Endometrium (tissue), 2 donors: Measurements from ENCODE around the gene PRKAG2.
A peak's percentile ranks its signal among the peaks of the same experiment; 100 is the strongest.
"Not testable (repeated sequence)": the region's sequence is repeated elsewhere in the genome, so short reads cannot be mapped to it uniquely, and the experiment has no call there.

Experiments used
- FAIRE-seq: peaks from 2 replicates; lab custom pipeline; 2012; peaks lifted over from hg19 to GRCh38; lab: Jason Lieb, UNC
- donor health status: control.
- donor health status: control.

PRKAG2 gene

DNA sequence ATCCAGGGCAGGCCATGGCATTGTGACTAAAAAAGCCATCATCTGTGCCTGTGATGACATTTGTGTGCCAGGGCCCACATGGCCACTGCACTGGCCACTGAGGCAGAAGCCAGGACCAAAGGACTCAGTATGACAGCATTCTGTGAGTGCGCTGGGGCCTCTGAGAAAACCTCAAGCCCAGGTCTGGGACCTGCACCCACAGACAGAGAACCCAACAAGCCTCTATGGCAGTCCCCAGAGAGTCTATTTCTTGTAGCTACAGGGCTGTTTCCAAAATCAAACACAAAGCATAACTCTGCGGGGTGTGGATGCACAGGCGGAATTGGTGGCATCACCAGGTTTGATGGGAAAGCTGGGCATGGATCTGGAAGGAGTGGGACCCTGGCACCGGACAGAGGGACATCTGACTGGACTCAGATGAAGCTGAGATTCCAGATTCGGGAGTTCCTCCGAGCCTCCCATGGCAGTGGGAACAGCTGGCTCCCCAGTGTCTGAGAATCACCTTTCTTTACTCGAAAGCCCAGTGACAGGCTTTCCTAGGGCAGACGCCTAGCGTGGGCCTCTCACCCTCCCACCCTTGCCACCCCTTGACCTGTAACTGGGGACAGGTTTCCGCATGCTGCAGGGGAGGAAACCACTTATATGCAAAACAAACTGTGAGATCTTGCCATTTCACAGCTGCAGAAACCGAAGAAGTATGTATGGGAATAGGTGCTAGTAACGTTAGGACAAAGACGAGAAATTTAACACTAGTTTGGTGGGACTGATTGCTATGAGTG lies 286.7 kb downstream of the PRKAG2 start:
- FAIRE-seq, result no peak

DNA sequence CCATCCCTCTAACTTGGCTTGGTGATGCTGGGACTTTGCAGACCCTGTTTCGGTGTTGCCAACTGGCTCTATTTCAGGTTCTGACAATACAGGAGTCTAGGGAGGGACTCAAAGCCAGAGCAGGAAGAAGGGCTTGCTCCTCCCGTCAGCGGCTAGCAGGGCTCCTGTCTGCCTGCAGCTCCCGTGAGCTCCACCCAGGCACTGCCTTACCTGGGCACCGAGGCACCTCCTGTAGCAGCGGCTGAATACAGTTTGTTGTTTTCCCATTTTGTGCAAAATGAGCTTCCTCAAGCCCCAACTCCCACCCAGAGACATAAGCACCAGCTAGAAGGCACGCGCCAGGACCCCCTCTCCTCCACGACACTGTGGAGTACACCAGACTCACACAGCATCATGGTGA lies 287.9 kb downstream of the PRKAG2 start:
- FAIRE-seq, result no peak

GRCh38 chr7:151586531-151587260 lies 290.2 kb downstream of the PRKAG2 start:
- no peak for FAIRE-seq

DNA sequence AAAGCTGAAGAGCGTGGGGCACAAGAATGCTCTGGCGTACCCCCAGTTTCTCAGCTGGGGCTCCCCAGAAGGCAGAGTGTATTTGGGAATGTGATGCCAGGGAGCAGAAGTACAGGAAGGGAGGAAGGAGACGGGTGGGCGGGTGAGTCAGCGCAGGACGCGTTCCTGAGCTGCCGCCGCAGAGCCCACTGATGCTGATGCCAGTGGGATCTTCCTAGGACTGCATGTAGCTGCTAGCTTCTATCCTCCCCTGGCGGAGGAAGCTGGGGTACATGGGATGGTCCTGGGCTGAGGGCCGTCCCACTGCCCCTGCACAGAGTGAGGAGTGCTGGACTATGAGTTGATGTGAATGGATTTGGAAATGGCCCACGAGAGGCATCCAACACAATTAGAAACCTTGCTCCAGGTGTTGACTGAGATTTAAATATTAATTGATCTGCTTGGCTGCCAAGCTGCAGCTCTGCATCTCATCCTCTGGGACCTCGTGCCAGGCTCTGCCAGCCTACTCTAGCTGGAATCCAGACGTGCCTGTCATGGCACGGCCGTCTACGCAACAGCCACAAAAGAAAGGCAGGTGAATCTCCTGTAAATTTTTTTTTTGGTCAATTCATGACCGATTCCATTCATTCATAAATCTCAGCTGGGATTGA lies 291.0 kb downstream of the PRKAG2 start:
- no peak for FAIRE-seq

DNA sequence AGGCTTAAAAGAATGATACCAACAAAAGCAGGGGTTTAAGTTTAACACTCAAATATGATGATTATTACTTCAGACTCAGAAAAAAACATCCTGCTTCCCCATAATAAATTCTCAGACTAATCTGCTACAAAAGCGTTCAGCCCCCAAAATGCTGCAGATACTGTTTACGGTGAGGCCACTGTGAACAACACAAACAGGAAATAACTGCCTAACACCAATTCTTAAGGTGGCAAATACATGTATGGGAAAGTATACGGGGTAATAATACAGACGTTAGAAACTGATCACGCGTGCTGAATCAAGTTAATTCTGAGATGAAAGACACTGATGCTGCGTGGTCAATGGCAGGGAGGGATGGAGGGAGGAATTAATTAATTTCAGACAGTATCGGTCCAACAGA lies 295.2 kb downstream of the PRKAG2 start:
- FAIRE-seq, result no peak

DNA sequence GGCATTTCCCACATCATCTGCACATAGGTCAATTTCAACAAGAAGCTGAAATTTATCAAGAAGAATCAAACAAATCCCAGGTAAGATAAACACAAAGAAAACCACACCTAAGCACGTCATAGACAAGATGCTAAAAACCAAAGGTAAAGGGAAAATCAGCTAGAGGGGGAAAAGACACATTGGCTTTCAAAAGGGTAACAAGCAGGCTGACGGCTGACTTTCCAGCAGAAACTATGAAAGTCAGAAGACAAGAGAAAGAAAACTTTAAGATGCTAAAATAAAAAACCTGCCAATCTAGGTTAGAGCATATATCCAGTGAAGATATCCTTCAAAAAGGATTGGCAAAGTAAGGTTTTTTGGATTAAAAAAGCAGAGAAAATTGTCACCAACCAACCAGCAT lies 297.3 kb downstream of the PRKAG2 start:
- no peak for FAIRE-seq

GRCh38 chr7:151575410-151575809 lies 301.5 kb downstream of the PRKAG2 start:
- FAIRE-seq, result no peak

DNA sequence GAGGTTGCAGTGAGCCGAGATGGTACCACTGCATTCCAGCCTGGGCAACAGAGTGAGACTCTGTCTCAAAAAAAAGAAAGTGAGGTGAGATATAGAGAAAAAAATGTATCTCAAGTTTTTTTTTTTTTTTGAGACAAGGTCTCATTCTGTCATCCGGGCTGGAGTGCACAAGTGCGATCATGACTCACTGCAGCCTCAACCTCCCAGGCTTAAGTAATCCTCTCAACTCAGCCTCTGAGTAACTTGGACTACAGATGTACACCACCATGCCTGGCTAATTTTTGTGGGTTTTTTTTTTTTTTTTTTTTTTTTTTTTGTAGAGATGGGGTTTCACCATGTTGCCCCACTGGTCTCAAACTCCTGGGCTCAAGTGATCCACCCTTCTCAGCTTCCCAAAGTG lies 303.9 kb downstream of the PRKAG2 start:
- not testable (repeated sequence) for FAIRE-seq

GRCh38 chr7:151572136-151572535 lies 304.8 kb downstream of the PRKAG2 start:
- FAIRE-seq, result no peak

DNA sequence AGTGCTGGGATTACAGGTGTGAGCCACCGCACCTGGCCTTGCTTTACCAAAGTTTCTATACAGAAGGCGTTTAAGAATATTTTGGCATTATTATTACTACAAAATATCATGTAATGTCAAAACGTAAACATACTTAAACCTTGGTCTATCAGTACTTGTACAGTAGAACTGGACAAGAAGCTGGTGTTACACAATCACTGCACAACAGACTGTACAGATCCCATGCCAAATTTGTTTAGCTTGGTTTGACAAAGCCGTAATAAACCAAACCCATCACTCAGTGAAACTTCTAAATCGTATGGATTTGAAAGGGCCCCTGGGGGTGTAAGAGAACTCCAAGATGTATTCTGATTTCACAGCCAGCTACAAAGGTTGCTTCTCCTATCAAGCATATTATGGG lies 305.4 kb downstream of the PRKAG2 start:
- FAIRE-seq, result no peak

DNA sequence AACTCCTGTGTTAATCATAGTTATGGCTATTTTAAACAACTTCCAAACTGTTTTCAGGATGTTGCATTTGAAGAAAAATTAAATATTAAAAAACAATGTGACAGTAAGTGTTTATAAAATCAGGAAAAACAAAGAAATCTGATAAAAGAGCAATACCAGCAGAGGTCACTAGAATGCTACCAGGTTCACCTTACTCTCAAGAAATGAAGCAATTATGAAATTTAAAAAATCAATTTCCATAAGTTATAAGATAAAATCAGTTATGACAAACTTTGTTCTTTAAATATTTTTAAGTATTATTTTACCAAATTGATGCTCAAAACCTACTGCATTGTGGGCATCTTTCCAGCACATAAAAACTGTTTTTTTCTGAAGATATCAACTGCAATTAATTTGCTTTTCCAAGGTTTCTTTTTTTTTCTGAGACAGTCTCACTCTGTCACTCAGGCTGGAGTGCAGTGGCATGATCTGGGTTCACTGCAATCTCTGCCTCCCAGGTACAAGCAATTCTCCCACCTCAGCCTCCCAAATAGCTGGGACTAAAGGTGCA lies 306.5 kb downstream of the PRKAG2 start:
- peak; percentile 84 for FAIRE-seq

DNA sequence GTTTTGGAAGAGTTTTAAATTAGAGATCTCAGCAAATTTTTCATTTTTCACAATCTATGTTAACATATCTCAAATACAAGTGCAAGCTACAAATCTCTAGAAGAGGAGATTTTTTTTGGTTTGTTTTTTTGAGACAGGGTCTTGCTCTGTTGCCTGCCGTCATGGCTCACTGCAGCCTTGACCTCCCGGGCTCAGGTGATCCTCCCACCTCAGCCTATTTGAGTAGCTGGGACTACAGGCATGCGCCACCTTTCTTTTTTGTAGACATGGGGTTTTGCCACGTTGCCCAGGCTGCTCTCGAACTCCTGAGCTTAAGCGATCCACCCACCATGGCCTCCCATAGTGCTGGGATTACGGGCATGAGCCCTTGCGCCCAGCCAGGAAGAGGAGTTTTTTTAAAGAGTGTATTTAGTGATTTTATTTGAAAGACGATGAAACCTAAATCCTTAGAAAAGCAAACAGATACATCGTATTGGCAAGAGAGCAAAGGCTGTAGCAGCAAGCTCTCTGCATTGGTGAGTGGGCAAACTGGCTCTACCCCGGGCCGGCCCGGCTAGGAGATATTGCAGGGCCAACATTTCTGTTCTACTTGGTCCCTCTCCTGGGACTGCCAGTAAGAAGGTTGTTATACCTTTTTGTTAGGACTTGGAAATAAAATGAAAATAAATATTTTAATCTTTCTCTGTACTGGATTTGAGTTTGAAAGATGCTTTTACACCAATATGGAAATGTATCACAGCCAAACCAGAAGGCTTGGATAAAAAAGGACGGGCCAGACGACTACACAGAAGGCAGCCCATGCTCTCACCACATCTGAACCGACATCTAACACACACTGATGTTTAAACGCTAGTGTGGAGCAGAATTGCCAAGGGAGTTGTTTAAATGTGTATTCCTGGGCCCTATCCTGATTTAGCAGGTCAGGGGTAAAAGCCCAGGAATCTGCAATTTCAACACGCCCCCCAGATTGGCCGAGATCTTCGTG lies 307.7 kb downstream of the PRKAG2 start:
- no peak for FAIRE-seq

DNA sequence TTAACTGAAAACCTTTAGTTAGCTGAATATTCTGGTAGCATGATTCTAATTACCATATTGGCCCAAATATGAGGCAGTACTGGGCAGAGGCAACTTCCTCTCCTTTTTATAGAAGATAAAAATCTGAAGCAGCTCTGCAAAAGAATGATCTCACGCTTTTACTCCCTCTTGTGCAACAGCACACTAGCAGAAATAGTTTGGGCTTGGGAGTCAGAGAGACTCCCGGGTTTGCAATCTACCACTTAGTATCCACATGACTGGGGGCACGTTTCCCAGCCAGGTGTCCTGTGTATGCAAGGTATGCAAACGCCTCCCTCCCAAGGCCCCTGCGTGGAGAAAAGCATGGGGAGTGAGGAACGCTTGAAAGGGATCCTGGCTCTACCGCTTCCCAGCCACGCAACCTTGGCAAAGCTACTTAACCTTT lies 310.0 kb downstream of the PRKAG2 start:
- no peak for FAIRE-seq

DNA sequence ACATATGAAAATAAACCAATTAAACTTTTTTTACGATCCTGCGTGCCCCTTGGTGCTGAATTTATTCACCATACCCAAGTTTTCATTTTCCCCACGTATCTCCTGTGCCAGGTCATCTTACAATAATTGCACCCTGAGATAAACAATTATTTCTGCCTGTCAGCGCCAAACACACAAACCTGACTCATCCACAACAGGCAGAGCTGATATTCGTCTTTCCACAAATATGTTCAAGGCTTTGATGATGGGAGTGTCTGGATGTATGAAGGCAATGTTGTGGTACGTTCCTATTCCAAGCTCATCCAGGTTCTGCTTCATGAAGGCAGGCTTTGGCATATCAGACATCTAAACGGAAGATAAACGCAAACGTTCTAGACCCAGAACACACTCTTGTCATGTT lies 311.4 kb downstream of the PRKAG2 start:
- FAIRE-seq, result no peak

GRCh38 chr7:151560243-151560642 lies 316.7 kb downstream of the PRKAG2 start:
- FAIRE-seq, result no peak

DNA sequence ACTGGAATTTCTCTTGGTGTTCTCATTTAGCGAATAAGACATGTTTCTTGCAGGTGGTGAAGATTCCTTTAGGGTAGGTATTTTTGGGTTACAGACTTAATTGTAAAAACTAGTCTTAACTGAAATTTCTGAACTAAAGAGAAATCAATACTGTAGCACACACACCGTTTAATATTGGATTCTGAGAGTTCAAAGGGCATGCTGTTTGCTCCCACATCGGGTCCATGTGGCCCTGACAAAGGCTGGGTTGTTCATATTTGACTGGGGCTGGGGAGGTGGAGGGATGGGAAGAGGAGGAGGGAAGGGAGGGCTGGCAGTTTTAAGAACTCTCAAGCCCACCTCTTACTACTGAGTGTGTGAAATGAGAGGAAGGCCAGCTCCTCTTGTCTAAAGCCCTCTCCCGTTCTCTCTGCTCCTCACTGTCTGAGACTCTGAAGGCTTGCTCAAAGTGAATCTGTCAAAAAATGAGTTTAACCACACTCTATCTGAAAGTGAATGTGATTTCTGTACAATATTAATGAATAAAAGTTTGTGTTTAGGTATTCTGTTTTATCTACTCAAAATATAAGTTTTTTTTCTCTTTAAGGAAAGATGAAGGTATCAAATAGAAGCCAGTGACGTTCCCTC lies 317.2 kb downstream of the PRKAG2 start:
- no peak for FAIRE-seq

DNA sequence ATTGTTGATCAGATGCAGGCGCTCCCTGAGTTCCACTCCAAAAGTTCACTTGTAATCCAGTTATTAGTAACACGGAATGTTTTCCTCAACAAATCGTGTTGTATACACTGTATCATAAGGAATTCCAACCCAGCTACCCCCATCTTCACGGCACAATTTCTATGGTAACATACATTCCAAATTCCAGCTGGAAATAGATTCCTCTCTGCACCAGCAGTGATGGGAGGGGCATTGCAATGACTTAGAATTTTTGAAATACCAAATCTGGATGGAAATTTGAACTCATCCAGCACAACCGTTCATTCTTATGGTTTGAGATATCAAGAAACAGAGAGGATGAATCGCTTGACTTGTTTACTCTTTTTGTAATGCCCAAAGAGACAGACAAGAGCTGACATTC lies 318.3 kb downstream of the PRKAG2 start:
- FAIRE-seq, result no peak

- no peak for FAIRE-seq
Measured at GRCh38 chr7:151556592-151556991, 320.3 kb downstream of the PRKAG2 start.

DNA sequence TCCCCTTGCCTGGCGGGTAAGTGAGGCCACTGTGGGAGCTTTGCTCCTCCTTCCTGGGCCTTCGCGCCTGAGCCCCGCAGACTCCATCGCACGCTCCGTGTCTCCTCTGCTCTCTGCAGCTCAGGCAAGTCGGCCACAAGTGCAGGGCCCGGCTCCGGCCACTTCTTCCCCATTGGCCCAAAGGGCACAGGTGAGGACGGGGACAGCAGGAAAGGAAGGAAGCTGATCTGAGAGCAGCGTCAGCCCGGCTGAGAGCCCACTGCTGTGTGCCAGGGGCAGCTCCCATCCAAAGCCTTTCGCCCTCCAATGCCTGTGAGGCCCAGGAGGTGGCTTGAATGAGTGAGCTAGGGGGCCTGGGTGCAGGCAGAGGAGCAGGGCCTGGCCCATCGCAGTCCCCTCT lies 323.6 kb downstream of the PRKAG2 start:
- no peak for FAIRE-seq

DNA sequence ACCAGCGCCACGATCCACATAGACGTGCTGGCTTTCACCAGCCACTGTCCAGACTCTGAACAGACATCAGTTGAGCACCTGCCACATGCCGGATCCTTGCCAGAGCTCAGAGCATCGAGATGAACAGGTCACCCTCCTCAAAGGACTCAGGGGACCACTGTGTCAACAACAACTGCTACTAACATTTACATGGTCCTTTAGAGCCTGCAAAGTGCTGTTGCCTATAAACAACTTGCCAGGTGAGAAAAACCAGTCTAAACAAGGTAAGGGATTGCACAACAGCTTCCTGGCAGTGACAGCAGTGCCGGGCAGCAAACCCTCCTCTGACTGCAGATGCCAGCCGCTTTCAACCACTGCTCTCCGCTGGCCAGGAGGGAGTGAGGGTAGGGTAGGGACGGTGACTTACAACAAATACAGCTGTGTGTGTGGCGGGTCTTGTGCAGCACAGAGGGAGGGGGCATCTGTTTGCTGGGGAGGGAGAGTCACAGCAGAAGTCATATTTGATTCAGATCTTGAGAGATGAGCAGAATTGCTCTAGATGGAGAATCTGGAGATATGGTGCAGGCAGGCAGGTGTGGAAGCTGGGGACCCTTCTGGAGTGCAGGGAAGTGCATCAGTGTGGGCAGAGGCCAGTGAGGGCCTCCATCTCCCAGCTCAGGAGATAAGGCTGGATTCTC lies 324.4 kb downstream of the PRKAG2 start:
- no peak for FAIRE-seq

DNA sequence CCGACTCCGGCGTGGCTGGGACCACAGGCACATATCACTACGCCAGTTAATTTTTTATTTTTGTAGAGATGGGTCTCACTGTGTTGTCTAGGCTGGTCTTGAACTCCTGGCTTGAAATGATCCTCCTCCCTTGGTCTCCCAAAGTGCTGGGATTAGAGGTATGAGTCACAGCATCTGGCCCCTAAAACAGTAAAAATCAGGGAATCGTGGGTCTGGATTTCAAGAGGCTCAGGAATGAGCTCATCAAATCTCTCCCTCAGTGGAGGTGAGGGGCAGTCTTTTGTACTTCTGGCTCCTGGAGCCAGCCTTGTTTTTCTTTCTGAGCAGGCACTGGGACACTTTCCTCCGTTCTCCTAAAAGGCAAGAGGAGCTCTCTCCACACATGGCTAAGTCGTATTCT lies 325.1 kb downstream of the PRKAG2 start:
- FAIRE-seq, result no peak
